Glomerular visceral epithelial cell (primary cell): ENCODE results near the gene MAD1L1.

Experiments used
- DNase-seq: peaks from one replicate; pipeline ENCODE4 v3.0.0-alpha.2; 2016; ENCODE audit errors: extremely low spot score

MAD1L1 gene

GRCh38 chr7:2219136-2219535 lies 13.6 kb downstream of the MAD1L1 start:
- no peak for DNase-seq

DNA sequence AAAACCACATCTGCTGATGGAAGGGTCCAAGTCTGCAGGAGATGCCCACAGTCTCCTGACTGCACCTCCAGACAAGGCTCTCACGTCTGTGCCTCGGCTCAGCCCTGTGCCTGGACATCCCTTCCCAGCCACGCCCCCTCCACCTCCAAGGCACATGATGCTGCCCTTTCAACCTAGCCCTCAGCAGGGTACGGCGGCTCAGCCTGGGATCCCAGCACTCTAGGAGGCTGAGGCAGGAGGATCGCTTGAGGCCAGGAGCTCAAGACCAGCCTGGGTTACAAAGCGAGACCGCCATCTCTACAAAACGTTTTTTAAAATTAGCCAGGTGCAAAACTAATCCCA lies 14.3 kb downstream of the MAD1L1 start:
- DNase-seq = no peak

DNA sequence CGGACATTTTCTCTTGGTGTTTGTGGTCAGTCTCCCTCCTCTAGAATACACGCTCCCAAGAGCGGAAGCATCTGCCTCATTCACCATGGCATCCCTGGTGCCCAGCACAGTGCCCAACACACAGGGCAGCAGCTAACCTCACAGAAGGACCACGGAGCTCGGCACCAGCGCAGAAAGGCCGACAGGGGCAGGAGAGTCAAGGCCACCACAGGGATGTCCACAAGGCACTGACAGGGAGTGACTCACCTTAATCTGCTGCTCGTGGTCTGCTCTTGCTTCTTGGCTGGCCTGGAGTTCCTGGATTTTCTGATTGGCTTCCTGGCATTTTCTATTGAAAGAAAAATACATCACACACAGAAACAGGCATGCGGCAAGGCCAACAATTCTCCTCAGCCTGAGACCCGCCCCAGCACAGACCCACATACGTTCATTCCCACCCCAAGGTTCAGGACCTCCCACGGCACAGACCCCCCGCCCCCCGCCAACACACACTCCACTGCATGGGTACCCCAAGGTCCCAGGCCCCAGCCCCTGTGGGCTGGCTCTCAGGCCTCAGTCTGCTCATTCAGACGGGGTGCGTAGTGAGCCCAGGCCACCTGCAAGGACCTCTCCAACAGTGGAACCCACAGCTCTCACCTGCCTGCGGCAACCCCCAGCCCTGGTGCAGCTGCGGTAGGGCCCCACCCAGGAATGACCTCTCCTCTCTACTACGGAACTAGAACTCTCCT lies 14.9 kb downstream of the MAD1L1 start:
- no peak for DNase-seq

DNA sequence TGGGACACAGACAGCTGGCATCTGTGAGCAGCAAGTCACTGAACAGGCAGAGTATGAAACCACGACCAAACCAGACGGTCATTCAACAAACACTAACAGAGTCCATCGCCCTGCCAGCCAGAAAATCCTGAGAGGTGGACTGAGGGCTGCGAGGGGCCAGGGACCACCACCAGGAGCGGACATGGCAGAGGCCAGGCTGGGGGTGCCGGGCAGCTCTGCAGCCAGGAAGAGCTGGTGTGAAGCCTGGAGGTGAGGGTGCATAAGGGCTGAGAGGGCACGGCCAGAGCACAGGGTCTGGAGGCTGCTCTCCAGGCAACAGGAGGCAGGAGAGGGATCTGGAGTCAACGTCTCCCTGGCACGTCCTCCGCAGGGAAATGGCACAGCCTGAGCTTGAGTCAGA lies 15.5 kb downstream of the MAD1L1 start:
- DNase-seq = no peak

DNA sequence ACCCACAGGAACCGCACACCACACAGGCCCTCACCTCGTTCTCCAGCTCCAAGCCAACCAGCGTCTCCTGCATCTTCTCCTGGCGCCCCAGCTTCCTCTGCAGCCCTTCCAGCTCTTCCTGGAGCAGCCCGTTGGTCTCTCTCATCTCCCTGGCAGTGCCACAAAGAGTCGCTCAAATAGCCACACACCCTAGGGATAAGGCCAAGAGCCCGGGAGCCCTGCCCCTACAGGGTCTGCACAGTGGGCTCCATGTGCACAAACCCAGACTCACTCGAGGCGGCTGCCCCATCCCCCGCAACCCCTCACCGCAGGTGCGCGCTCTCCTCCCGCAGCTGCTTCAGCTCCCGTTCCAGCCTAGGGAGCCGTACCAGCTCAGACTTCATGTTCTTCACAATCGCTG lies 16.9 kb downstream of the MAD1L1 start:
- no peak for DNase-seq

GRCh38 chr7:2214636-2215035 lies 18.1 kb downstream of the MAD1L1 start:
- no peak for DNase-seq

- no peak for DNase-seq
These were observed 19.1 kb downstream of the MAD1L1 start for GRCh38 chr7:2213551-2214215.

DNA sequence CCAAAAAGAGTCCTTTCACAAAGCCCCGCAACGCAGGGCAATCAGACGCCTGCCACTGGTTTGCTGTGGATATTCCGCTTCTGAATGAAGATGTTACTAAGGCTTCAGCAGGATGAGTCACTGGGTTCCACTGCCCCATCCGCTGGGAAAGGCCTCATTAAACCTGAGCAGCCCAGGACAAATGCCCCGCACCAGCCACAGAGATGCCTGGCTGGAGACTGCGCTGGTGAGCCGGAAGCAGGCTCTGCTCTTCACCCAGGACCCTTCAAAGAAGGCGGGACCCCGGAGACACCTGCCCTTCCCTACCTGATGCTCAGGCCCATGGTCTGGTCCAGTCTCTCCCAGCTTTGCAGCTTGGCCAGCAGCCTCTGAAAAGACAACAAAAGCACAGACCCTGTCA lies 19.8 kb downstream of the MAD1L1 start:
- no peak for DNase-seq

DNA sequence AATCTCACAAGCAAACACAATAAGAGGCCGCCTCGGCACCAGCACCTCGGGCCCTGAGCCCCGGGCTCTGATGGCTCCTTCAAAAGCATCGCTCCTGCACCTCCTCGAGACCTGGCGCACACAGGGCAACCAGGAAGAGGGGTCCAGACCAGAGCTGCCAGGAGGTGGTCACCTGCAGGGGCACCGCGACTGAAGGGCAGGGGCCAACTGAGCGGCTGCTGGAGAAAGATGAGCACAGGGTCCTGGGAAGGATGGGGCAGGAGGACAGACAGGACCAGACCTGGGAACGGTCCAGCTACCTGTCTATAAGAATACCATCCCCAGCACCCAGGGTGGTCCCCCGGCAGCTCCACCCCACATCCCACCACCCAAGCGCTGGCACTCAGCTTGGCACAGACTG lies 20.8 kb downstream of the MAD1L1 start:
- no peak for DNase-seq

GRCh38 chr7:2211259-2211880 lies 21.4 kb downstream of the MAD1L1 start:
- DNase-seq = no peak

DNA sequence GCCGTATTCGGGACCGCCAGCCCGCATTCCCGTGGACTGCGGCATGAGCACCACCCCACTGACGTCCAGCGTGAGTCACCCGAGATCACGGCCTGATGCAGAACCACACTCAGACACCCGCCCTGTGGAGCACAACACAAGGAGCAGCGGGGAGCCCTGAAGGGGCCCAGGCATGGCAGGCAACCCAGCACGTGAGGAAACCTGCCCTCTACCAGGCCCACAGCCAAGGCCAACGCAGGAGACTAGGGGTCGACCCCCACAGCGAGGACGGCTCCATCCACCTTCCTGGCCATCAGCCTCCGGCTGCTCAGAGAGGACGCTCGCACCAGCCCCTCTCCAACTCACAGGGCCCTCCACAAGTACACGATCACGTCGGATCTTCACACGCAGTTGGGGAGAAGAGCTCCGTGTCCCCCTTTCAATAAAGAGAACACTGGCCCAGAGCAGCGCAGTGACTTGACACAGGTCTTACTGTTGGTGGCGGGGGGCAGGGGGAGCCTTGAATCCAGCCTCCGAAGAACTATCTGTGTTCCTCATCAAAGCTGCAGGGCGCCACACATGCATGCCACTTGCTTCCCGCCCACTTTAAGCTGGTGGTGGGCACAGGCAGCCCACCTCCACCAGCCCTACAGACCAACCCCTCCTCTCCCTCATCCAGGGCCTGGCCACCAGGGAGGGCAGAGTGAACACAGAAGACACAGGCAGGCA lies 22.0 kb downstream of the MAD1L1 start:
- DNase-seq = no peak

- DNase-seq = no peak
These were observed 22.8 kb downstream of the MAD1L1 start for GRCh38 chr7:2209961-2210323.

GRCh38 chr7:2209146-2209960 lies 23.4 kb downstream of the MAD1L1 start:
- DNase-seq = peak; percentile 52

DNA sequence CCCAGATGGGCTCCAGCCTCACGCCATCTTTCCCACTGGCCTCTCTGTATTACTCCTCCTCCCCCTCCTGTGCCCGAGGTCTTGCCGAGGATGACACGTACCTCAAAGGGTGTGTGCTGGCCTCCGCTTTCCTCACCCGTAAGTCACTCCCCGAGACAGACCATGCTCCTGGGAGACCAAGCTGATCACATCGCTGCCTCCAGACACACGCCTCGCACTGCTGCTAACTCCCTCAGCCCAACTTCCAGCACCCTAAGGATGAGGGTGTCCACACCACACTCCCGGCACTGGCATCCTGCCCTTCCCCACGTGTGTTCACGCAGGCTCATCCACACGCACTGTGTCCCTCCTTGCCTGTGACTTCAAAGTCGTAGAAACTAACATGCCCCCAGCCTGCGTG lies 24.0 kb downstream of the MAD1L1 start:
- no peak for DNase-seq

DNA sequence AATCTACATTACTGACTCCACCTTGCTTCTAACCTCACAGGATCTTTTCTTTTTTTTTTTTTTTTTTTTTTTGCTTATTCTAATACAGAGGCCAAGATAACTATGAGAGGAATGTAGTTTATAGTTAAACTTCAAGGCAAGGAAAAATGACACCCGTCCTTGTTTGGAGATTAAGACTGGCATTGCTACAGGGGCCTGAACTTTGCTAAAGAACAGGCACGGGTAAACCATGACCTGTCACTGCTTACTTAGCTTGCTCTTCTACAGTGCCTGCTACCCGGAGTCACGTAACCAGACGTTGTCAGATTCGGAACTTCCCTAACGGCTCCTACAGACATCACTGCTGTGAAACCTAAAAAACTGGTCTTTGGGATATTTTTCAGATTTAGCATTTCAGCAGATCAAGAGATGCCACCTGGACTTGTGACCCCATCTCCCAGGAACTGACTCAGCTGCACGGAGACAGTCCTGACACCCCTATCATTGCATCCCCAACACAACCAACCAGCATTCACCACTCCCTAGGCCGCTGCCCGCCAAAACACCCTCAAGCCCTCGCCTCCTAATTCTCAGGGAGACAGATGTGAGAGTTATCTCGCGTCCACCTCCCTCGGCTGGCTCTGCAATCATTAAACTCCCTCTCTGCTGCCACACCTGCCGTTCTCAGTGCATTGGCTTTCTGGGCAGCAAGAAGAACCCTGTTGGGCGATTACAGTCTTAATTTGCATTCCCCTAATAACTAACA lies 27.5 kb downstream of the MAD1L1 start:
- DNase-seq = no peak

DNA sequence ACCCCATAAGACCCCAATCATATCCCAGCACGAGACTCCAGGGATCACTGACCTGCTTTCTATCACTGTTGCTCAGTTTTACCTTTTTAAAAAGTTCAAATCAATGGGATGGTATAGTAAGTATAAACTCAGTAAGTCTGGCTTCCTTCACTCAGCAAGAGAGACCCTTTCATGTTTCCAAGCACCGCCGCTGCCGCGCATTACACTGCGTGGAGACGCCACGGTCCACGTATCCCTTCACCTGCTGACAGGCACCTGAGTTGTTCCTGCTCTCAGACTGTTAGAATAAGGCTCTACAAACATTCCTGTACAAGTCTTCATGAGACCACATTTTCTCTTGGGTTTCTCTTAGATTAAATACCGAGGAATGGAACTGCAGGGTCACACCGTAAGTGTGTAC lies 28.3 kb downstream of the MAD1L1 start:
- DNase-seq = no peak

DNA sequence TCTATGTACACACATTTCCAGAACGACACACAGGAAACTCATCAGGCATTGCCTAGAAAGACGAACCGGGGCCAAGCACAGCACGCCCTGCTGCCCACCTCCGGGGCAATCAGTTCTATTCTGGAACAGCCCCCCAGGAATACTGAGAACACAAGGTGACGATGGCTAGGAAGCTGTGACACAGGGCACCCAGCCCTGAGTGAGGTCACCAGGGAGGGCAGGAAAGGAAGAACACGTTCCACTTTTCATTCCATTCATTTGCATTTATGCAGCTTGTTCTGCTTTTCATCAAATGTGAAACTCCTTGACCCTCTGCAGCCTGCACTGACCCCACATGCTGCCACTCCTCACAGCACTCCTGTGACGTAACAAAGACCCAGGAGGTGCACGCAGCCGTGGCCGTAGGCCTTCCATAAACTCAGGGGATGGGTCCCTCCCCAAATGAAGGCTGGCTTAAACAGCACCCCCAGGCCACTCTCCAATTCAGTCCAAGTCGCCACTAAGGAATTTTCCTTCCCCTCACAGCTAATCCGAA lies 28.9 kb downstream of the MAD1L1 start:
- no peak for DNase-seq

- DNase-seq = no peak
These were observed 29.6 kb downstream of the MAD1L1 start for GRCh38 chr7:2202901-2203765.

DNA sequence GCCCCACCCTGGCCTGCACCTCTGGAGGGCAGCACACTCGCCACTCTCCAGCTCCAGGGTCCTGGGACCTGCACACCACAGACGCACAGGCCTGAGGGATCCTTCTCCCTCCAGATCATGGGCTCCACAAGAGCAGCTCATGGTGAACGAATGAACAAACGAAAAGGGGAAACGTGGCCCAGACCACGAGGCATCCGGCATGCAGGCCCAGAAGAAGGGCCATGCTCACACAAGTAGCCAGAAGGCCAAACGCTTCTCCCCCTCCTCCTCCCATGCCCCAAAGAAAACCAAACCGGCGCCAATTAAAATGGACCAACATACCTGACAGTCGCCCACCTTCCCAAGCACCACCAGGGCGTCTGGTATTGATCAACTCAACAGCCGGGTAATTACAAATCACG lies 30.4 kb downstream of the MAD1L1 start:
- DNase-seq = no peak
